Fibroblast of the conjunctiva (primary cell): ENCODE measurements around the gene AGRN.
"Not testable (repeated sequence)": the region's sequence is repeated elsewhere in the genome, so short reads cannot be mapped to it uniquely, and the experiment has no call there.

ENCODE experiments used
- DNase-seq: peaks from one replicate; pipeline ENCODE4 v3.0.0-alpha.2; 2010; ENCODE audit warnings: low read depth

The AGRN gene

DNA sequence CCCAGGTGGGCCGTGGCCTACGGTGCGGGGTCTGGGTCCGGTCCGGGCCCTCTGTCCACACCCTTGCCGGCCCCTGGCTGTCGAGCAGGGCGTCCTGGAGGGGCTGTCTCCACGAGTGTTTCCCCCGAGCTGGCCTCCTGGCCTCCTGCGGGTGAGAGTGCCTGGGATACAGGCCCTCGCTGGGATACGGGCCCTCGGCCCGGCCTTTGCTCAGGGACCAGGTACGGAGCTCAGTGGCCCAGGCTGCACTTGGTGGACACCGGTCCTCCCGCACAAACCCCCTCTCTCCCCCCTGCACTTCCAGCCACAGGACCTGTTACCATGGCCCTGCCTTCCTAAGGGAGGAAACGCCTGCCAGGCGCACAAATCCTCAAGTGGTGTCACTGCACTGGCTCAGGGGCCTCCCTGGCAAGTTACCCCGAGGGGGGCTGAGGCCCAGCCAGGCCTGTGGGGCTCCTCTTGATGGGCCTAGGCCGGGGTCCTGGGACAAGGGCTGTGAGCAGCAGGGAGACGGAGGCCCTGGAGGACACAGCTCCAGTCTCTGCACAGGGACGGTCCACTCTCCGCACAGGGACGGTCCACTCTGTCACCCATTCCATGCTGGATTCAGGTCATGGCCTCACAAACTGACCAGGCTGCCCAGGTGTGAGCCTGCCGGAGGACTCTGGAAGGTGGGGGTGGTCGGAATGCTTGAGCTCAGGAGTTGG is 72.4 kb downstream of the AGRN start:
- no peak for DNase-seq

DNA sequence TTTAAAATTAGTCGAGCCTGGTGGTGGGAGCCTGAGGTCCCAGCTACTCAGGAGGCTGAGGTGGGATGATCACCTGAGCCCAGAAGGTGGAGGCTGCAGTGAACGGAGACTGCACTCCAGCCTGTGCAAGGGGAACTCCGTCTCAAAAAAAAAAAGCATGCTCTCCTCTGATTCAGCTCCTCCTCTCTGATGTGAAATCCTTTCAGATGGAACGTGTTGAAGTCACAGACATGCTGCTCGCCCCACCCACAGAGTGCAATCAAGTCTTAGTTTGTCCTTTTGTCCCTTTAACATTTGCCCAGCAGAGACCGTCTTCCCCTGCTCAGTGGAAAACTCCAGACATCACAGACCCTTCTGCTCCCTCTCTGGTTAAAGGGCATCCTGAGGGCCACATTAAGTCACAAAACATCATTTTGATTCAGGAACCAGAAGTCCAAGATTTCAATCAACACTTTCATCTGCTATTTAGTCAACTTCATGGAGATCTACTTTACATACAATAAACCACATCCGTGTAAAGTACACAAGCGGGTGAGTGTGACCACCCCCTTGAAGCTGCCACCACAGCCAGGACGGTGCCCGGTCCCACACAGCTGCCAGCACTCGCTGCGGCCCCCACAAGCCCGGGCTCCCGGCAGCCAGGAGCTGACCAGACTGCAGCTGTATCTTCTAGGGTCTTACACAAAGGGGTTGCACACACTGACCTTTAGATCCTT is 73.1 kb downstream of the AGRN start:
- no peak for DNase-seq

GRCh38 chr1:1093610-1093943 is 73.7 kb downstream of the AGRN start:
- no peak for DNase-seq

DNA sequence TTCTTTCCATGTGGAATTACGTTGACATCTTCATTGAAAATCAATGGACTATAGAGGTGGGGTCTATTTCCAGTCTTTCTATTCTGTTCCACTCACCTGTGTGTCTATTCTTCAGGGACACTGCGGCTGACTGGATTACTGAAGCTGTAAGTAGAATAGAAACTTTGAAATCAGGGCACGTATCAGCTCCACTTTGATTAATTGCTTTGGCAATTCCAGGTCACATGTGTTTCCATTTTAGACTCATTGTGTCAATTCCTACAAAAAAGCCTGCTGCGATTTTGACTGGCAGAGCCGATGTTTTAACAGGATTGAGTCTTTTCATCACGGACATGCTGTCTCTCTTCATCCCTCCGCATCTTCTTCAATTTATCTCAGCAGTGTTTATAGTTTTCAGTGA is 75.1 kb downstream of the AGRN start:
- DNase-seq, result no peak

- DNase-seq, result not testable (repeated sequence)
Measured at GRCh38 chr1:1096136-1096535, 76.2 kb downstream of the AGRN start.

DNA sequence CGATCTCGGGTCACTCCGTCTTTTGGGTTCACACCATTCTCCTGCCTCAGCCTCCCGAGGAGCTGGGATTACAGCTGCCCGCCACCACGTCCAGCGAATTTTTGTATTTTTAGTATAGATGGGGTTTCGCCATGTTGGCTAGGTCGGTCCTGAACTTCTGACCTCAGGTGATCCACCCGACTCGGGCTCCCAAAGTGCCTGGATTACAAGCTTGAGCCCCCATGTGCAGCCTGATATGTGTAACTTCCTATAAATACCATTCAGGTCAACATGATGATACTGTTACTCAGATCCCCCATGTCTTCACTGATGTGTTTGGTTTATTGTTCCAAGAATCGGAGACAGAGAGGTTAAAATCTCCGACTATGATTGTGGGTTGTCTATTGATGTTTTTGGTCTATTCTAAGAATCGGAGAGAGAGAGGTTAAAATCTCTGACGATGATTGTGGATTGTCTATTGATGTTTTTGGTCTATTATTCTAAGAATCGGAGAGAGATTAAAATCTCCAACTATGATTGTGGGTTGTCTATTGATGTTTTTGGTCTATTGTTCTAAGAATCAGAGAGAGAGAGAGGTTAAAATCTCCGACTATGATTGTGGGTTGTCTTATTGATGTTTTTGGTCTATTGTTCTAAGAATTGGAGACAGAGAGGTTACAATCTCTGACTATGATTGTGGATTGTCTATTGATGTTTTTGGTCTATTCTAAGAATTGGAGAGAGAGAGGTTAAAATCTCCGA is 78.9 kb downstream of the AGRN start:
- DNase-seq, result no peak

DNA sequence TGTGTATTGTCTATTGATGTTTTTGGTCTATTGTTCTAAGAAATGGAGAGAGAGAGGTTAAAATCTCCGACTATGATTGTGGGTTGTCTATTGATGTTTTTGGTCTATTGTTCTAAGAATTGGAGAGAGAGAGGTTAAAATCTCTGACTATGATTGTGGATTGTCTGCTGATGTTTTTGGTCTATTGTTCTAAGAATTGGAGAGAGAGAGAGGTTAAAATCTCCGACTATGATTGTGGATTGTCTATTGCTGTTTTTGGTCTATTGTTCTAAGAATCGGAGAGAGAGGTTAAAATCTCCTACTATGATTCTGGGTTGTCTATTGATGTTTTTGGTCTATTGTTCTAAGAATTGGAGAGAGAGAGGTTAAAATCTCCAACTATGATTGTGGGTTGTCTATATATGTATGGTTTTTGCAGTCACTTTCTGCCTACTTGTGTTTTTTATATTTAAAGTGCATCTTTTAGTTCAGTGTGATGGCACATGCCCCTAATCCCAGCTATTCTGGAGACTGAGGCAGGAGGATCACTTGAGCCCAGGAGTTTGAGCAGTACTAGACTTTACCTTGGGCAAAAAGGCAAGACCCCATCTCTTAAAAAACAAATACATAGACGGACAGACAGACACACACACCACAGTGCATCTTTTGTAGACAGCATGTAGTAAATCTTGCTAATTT is 79.7 kb downstream of the AGRN start:
- DNase-seq, result no peak

GRCh38 chr1:1100296-1100695 is 80.4 kb downstream of the AGRN start:
- no peak for DNase-seq

GRCh38 chr1:1101503-1101902 is 81.6 kb downstream of the AGRN start:
- DNase-seq, result no peak

DNA sequence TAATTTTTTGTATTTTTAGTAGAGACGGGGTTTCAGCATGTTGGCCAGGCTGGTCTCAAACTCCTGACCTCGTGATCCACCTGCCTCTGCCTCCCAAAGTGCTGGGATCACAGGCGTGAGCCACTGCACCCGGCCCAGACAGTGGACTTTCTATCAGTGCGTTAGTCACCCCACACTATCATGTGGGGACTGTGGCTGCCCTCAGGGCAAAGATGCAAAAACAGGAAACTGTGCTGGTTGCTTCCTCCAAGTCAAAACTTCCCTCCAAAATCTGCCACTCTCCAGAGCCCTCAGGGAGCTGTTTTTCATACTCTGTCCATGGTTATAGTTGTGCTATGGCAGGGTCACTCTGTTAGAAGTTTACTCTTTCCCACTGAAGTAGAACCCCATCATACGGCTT is 84.2 kb downstream of the AGRN start:
- not testable (repeated sequence) for DNase-seq
